ENCODE results near the gene RAP1GAP2.

RAP1GAP2 gene

GRCh38 chr17:2950846-2951245 lies 154.6 kb downstream of the RAP1GAP2 start:
- DNase-seq = no peak

- DNase-seq = no peak
These were observed 156.1 kb downstream of the RAP1GAP2 start for GRCh38 chr17:2952174-2952845.

GRCh38 chr17:2954898-2955445 lies 158.7 kb downstream of the RAP1GAP2 start:
- no peak for DNase-seq

GRCh38 chr17:2955931-2956582 lies 159.8 kb downstream of the RAP1GAP2 start:
- DNase-seq = no peak

GRCh38 chr17:2957631-2958286 lies 161.5 kb downstream of the RAP1GAP2 start:
- no peak for DNase-seq

GRCh38 chr17:2958706-2959222 lies 162.5 kb downstream of the RAP1GAP2 start:
- DNase-seq = no peak

- DNase-seq = no peak
These were observed 163.3 kb downstream of the RAP1GAP2 start for GRCh38 chr17:2959371-2960130.

- no peak for DNase-seq
These were observed 165.2 kb downstream of the RAP1GAP2 start for GRCh38 chr17:2961446-2961845.

- DNase-seq = no peak
These were observed 166.0 kb downstream of the RAP1GAP2 start for GRCh38 chr17:2962236-2962635.

GRCh38 chr17:2962729-2963128 lies 166.5 kb downstream of the RAP1GAP2 start:
- DNase-seq = no peak

GRCh38 chr17:2963332-2964027 lies 167.2 kb downstream of the RAP1GAP2 start:
- no peak for DNase-seq

GRCh38 chr17:2964028-2964356 lies 167.8 kb downstream of the RAP1GAP2 start:
- DNase-seq = no peak

GRCh38 chr17:2964370-2964769 lies 168.1 kb downstream of the RAP1GAP2 start:
- DNase-seq = no peak

GRCh38 chr17:2964831-2965230 lies 168.6 kb downstream of the RAP1GAP2 start:
- DNase-seq = no peak

- no peak for DNase-seq
These were observed 169.7 kb downstream of the RAP1GAP2 start for GRCh38 chr17:2965621-2966595.

GRCh38 chr17:2967515-2967914 lies 171.3 kb downstream of the RAP1GAP2 start:
- no peak for DNase-seq

- no peak for DNase-seq
These were observed 175.6 kb downstream of the RAP1GAP2 start for GRCh38 chr17:2971851-2972250.

- no peak for DNase-seq
These were observed 176.5 kb downstream of the RAP1GAP2 start for GRCh38 chr17:2972749-2973148.

- DNase-seq = no peak
These were observed 178.1 kb downstream of the RAP1GAP2 start for GRCh38 chr17:2974347-2974746.

- no peak for DNase-seq
These were observed 179.3 kb downstream of the RAP1GAP2 start for GRCh38 chr17:2975469-2975958.

- DNase-seq = no peak
These were observed 180.9 kb downstream of the RAP1GAP2 start for GRCh38 chr17:2977157-2977556.
